GM18526 (cell line): ENCODE measurements around the gene TSNAXIP1.

ENCODE experiments used
- POLR2A ChIP-seq: IDR thresholded peaks from 3 replicates; pipeline ENCODE4 v1.6.1; 2011; ENCODE audit not compliant: insufficient read length; ENCODE audit errors: extremely low read depth

Gene TSNAXIP1

DNA sequence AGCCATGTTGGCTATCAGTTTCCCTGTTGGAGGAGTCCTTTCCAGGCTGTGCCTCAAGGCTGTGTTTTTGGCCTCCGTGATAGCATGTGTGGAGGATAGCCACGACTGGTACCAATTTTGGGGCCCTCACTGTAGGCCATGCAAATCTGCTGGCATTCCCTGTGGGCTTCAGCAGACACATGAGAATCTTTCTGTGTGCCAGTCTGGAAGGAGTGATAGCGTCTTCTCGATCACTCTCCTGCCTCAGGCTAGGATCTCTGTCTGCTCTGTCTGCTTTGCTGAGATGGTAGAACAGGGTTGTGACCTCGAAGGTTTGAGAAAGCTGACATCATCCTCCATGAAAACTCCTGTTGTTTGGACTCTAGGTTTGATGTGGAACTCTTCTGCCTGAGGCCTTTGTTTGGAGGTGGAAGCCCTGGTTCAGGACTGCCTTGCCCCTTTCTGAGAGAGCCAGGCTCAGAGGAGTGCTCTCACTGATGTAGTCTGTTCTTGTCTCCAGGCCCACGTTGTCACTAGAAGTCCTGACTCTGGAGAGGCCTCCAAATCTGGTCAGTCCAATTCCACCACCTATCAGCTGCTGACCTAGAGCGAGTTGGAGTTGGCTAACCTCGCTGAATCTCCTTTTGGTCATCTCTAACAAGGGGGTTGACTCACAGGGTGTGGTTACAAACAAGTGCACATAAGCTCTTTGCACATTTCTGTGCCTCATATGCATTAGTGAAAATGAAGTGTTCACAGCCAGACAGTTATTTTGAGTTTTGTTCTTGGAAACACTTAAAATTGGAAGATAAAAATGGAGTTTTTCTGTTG is 54.1 kb downstream of the TSNAXIP1 start:
- TF ChIP-seq POLR2A = no peak

- TF ChIP-seq POLR2A = no peak
Observed at GRCh38 chr16:67861877-67862276, 55.2 kb downstream of the TSNAXIP1 start.

- no peak for TF ChIP-seq POLR2A
Observed at GRCh38 chr16:67862623-67863583, 56.2 kb downstream of the TSNAXIP1 start.

GRCh38 chr16:67864594-67864993 is 57.9 kb downstream of the TSNAXIP1 start:
- no peak for TF ChIP-seq POLR2A

- no peak for TF ChIP-seq POLR2A
Observed at GRCh38 chr16:67865318-67865717, 58.6 kb downstream of the TSNAXIP1 start.

- no peak for TF ChIP-seq POLR2A
Observed at GRCh38 chr16:67868290-67868689, 61.6 kb downstream of the TSNAXIP1 start.

DNA sequence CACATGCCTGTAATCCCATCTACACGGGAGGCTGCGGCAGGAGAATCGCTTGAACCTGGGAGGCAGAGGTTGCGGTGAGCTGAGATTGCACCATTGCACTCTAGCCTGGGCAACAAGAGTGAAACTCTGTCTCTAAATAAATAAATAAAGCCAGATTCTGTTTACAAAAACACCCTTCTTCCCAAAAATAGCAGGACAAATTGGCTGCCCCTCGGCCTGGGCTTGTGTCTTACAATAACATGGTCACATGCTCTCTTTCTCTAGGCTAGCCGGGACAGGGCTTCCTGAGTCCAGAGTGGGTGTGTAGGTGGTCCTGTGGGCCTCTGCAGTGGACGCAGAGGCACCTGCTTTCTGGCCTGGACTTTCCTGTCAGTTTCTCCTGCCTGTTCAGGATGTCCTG is 63.0 kb downstream of the TSNAXIP1 start:
- no peak for TF ChIP-seq POLR2A

GRCh38 chr16:67871256-67871655 is 64.6 kb downstream of the TSNAXIP1 start:
- TF ChIP-seq POLR2A = no peak

GRCh38 chr16:67872131-67872630 is 65.5 kb downstream of the TSNAXIP1 start:
- TF ChIP-seq POLR2A = no peak

GRCh38 chr16:67872631-67873434 is 66.1 kb downstream of the TSNAXIP1 start, which contains the start of gene EDC4:
Gene EDC4, plus strand, starts transcription at chr16:67873052. Its CDS starts 210 bp downstream, at chr16:67873262.
- TF ChIP-seq POLR2A = peak; percentile 79

GRCh38 chr16:67873435-67874370 is 67.0 kb downstream of the TSNAXIP1 start:
- no peak for TF ChIP-seq POLR2A

GRCh38 chr16:67874372-67874771 is 67.7 kb downstream of the TSNAXIP1 start:
- TF ChIP-seq POLR2A = no peak

DNA sequence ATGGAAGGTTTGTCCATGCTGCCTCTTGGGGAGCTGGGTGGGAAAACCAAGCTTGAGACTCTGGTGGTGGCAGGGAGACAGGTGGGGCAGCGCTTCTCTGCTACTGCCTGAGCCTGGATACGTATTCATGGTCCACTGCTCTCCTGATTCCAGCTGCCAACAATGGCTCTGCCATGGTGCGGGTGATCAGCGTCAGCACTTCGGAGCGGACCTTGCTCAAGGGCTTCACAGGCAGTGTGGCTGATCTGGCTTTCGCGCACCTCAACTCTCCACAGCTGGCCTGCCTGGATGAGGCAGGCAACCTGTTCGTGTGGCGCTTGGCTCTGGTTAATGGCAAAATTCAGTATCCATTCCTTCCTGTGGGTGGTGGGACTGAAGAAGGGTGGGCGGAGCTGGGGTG is 70.4 kb downstream of the TSNAXIP1 start:
- no peak for TF ChIP-seq POLR2A
